GM12878 (cell line): Measurements from ENCODE around the gene MRPS18A. TPM values are rescaled to one million over a fixed set of nuclear protein-coding genes. Genes with fewer than 3 reads are reported as not detected.

Experiments
- ATAC-seq: fragments of 200-7000 bp; cut with Tn5 transposase; 3 replicates; pipeline ENCODE4 v1.9.1; 2020; ENCODE audit warnings: mild to moderate bottlenecking, moderate library complexity
- BruUV-seq: library from RNA; stranded (reverse); fragments of 400-500 nt; replicated peaks from 2 replicates; lab custom pipeline; 2021; lab: Mats Ljungman, UMichigan
- CTCF ChIA-PET: fragments of 300-600 bp; sonication (Branson Sonifier 250); formaldehyde crosslinking; extraction: SDS; loops from one replicate; lab custom pipeline; 2021; ENCODE audit warnings: inconsistent platforms; lab: Yijun Ruan, JAX
- POLR2A ChIA-PET: fragments of 350-600 bp; formaldehyde crosslinking; extraction: SDS; loops from one replicate; lab custom pipeline; 2021; ENCODE audit warnings: inconsistent platforms; lab: Charles Lee
- RAD21 ChIA-PET: fragments of 300-600 bp; sonication (Branson Sonifier 250); formaldehyde crosslinking; loops from one replicate; lab custom pipeline; 2023; ENCODE audit warnings: antibody characterized with exemption; ENCODE audit not compliant: unreplicated experiment; lab: Charles Lee
- SMC1A ChIA-PET: fragments of 300-600 bp; sonication (Branson Sonifier 250); formaldehyde crosslinking; loops from one replicate; lab custom pipeline; 2023; ENCODE audit not compliant: unreplicated experiment, uncharacterized antibody; lab: Charles Lee
- DNase-seq: peaks from one replicate; pipeline ENCODE4 v3.0.0-alpha.2; 2011; ENCODE audit warnings: low read depth, low spot score
- FAIRE-seq: peaks from 3 replicates; lab custom pipeline; 2011; peaks lifted over from hg19 to GRCh38; lab: Jason Lieb, UNC
- H2AFZ ChIP-seq: 2 replicates; pipeline ENCODE4 v1.6.0; 2011; ENCODE audit warnings: low read depth, low read length, control low read depth; ENCODE audit not compliant: control insufficient read depth
- H3K27ac ChIP-seq: 2 replicates; pipeline ENCODE4 v1.5.1; 2011; ENCODE audit warnings: control low read depth; ENCODE audit not compliant: control insufficient read depth, insufficient read depth
- H3K27me3 ChIP-seq, 2 experiments: replicated peaks in 1 of 2; 2 replicates each; pipeline versions ENCODE4 v1.6.0 to v1.6.1; 2011; ENCODE audit warnings: low read length in 1 of 2; ENCODE audit not compliant: control insufficient read depth in 2 of 2, insufficient read depth in 2 of 2
- H3K36me3 ChIP-seq, 2 experiments: 2 replicates each; pipeline ENCODE4 v1.5.1; 2011; ENCODE audit warnings: low read length in 1 of 2; ENCODE audit not compliant: control insufficient read depth in 2 of 2, insufficient read depth in 2 of 2
- H3K4me1 ChIP-seq: 2 replicates; pipeline ENCODE4 v1.6.1; 2011; ENCODE audit warnings: mild to moderate bottlenecking, low read length, moderate library complexity, mixed read lengths; ENCODE audit not compliant: control insufficient read depth, insufficient read depth
- H3K4me2 ChIP-seq: 2 replicates; pipeline ENCODE4 v1.6.0; 2011; ENCODE audit warnings: control low read depth; ENCODE audit not compliant: control insufficient read depth, insufficient read depth
- H3K4me3 ChIP-seq: fragments of 200-600 bp; sonication (generic); 2 replicates; pipeline ENCODE4 v1.5.1; 2016
- H3K79me2 ChIP-seq: 2 replicates; pipeline ENCODE4 v1.6.0; 2011; ENCODE audit warnings: low read length; ENCODE audit not compliant: control insufficient read depth, insufficient read depth
- H3K9ac ChIP-seq: 2 replicates; pipeline ENCODE4 v1.8.0; 2011; ENCODE audit warnings: low read length, control low read depth, mixed read lengths; ENCODE audit not compliant: control insufficient read depth, insufficient read depth
- H3K9me3 ChIP-seq: replicated peaks from 3 replicates; pipeline ENCODE4 v1.5.1; 2011; ENCODE audit warnings: mild to moderate bottlenecking, low read length; ENCODE audit not compliant: control insufficient read depth, insufficient read depth
- H4K20me1 ChIP-seq: 2 replicates; pipeline ENCODE4 v1.6.0; 2011; ENCODE audit not compliant: control insufficient read depth, insufficient read depth
- CEBPB ChIP-seq, 2 experiments: fragments of 150-350 bp in 1 of 2; IDR thresholded peaks; 2 replicates each; pipeline ENCODE4 v1.6.1; 2012 to 2014; ENCODE audit warnings: low read depth in 2 of 2, low read length in 2 of 2, borderline replicate concordance in 1 of 2, inconsistent platforms in 1 of 2
- MTA2 ChIP-seq: fragments of 450-650 bp; IDR thresholded peaks from 2 replicates; pipeline ENCODE4 v1.6.1; 2016; ENCODE audit warnings: low read depth, mild to moderate bottlenecking, moderate library complexity
- POU2F2 ChIP-seq: IDR thresholded peaks from 3 replicates; pipeline ENCODE4 v1.6.1; 2011; ENCODE audit warnings: low read depth, mild to moderate bottlenecking, low read length, borderline replicate concordance
- YBX1 ChIP-seq: fragments of 450-650 bp; IDR thresholded peaks from 2 replicates; pipeline ENCODE4 v1.6.1; 2016; ENCODE audit warnings: antibody characterized with exemption
- WGBS: methylation state at CpG from one replicate; pipeline ENCODE4 v1.1.6; 2016; ENCODE audit warnings: low lambda C conversion rate; ENCODE audit not compliant: insufficient replicate concordance, insufficient coverage; ENCODE audit errors: missing lambda C conversion rate; 5-methylcytosine and 5-hydroxymethylcytosine counted together
- in situ Hi-C: fragments of 300-500 bp; cut with MboI; formaldehyde crosslinking; loops from 9 replicates; pipeline ENCODE4 v1.14.3; 2018; ENCODE audit warnings: mixed read lengths
- intact Hi-C: fragments of 100-400 bp; cut with micrococcal nuclease; formaldehyde crosslinking; loops from one replicate; pipeline ENCODE4 v1.14.2; 2022; ENCODE audit not compliant: unreplicated experiment
- polyA plus RNA-seq, 11 experiments: library from polyadenylated mRNA; depleted of rRNA in 4 of 11; unstranded in 6 of 11; stranded (reverse) in 5 of 11; fragments of >200 nt; fragmentation: Nextera tagmentation in 4 of 11; fragmentation: Illumina TruSeq in 1 of 11; extraction: Ambion mirVana in 4 of 11; extraction: Trizol in 1 of 11; gene quantifications; 1 replicate in 1 of 11; 2 replicates in 10 of 11; pipeline versions ENCODE4 v1.2.1 to v1.2.3, GENCODE V29; 2011 to 2016; ENCODE audit warnings: inconsistent platforms in 2 of 11, missing spikeins in 2 of 11, low read depth in 1 of 11
- total RNA-seq, 4 experiments: library from RNA; depleted of rRNA in 3 of 4; stranded (reverse); fragments of >200 nt in 3 of 4; fragmentation: Illumina TruSeq in 1 of 4; extraction: Trizol in 1 of 4; gene quantifications; 2 replicates each; pipeline versions ENCODE4 v1.2.1 to v1.2.3, GENCODE V29; 2013 to 2021
- TF ChIP-seq, protein P1 (sequence below): fragments of 450-650 bp; IDR thresholded peaks from 2 replicates; pipeline ENCODE4 v1.6.1; 2016; ENCODE audit warnings: mild to moderate bottlenecking

The MRPS18A gene
- total and polyA plus RNA-seq, 10 of the 15 experiments (the other 5 are each of a cell fraction or from before 2014, with no cell fraction given) = 66.3 to 158 (median 98.7) TPM

DNA sequence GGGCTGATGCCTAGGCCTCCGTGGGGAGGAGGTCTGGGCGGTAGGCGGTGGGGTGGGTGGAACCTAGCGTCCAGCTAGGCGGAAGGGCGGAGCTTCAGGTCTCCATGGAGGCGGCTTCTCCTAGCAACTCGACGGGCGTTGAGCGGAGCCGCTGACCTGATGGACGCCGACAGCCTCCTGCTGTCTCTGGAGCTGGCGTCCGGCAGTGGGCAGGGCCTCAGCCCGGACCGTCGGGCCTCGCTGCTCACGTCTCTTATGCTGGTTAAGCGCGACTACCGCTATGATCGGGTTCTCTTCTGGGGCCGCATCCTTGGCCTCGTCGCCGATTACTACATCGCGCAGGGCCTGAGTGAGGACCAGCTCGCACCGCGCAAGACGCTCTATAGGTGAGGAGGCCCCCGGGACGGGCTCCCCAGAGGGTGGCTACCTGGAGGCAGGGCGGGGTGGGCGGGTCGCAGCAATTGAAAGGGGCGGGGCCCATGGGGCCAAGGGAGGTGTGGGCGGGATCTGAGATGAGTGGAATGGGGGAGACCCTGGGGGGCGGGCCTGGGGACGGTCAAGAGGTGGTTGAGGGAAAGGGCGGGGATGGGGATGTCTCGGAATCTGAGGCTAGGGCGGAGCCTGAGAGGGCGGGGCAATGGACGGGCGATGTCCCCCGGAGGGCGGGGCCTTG lies 42.5 kb downstream of the MRPS18A start, which contains the start of gene RSPH9:
TSS of gene RSPH9 (plus strand) at position 97 of the 673 bp plus-strand sequence. CDS start at position 160, 63 bp downstream.
- in situ Hi-C loops = no loop called here
- Histone ChIP-seq H3K4me1 (no peaks in the 10 kb centered on the region), H3K27me3 (no peaks in the 10 kb centered on the region), H3K36me3 (peaks cover 3 to 6% of the 10 kb centered on the region in 2 experiments), H3K9me3 (no peaks in the 10 kb centered on the region), H3K79me2 (no peaks in the 10 kb centered on the region; the same call in 1 of the 2 replicates), H3K4me2 (peak within 1 kb of the TSS; percentile 82), H2AFZ (peak within 1 kb of the TSS; percentile 83), H3K4me3 (peak within 1 kb of the TSS; percentile 64; the same call in 1 of the 2 replicates), H4K20me1 (no peaks in the 10 kb centered on the region), H3K27ac (no peak within 1 kb of the TSS), H3K9ac (no peak within 1 kb of the TSS)
- POLR2A ChIA-PET = interaction anchor here (0.6 to 2.2 kb wide), 3 partner anchors 8 to 15 kb away, joined by 5 to 9 read pairs (median 8); partner anchors contain the start of genes GTPBP2 and MAD2L1BP
- RAD21 ChIA-PET = interaction anchor here (1.2 kb wide), 2 partner anchors 18 to 23 kb away, joined by 3 read pairs; no protein-coding TSS in a partner anchor
- CTCF ChIA-PET = interaction anchor here (0.5 to 2.2 kb wide), 8 partner anchors 15 to 430 kb away, joined by 3 to 7 read pairs (median 4); partner anchors contain the start of gene GTPBP2
- DNase-seq = no peak
- peak; percentile 94 for ATAC-seq
- 17% methylated on average over 46 of the region's 52 CpGs for WGBS
- FAIRE-seq = peak; percentile 65
- intact Hi-C loops = no loop called here
- SMC1A ChIA-PET = interaction anchor here (0.6 to 1.9 kb wide), 4 partner anchors 9 to 875 kb away, joined by 3 to 5 read pairs (median 3); partner anchors contain the start of gene GTPBP2
- no TSS peak for BruUV-seq
- no peak for TF ChIP-seq CEBPB (IDR thresholded peaks at IDR 0.05; ENCODE audit: borderline replicate concordance in 1 of 2, low read depth in 2 of 2, low read length in 2 of 2)
- no peak for TF ChIP-seq POU2F2
- TF ChIP-seq, protein P1, sequence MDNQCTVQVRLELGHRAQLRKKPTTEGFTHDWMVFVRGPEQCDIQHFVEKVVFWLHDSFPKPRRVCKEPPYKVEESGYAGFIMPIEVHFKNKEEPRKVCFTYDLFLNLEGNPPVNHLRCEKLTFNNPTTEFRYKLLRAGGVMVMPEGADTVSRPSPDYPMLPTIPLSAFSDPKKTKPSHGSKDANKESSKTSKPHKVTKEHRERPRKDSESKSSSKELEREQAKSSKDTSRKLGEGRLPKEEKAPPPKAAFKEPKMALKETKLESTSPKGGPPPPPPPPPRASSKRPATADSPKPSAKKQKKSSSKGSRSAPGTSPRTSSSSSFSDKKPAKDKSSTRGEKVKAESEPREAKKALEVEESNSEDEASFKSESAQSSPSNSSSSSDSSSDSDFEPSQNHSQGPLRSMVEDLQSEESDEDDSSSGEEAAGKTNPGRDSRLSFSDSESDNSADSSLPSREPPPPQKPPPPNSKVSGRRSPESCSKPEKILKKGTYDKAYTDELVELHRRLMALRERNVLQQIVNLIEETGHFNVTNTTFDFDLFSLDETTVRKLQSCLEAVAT = no peak
- no peak for TF ChIP-seq YBX1
- TF ChIP-seq MTA2 = no peak
